Measurements from ENCODE around the gene LIN37.

DNA sequence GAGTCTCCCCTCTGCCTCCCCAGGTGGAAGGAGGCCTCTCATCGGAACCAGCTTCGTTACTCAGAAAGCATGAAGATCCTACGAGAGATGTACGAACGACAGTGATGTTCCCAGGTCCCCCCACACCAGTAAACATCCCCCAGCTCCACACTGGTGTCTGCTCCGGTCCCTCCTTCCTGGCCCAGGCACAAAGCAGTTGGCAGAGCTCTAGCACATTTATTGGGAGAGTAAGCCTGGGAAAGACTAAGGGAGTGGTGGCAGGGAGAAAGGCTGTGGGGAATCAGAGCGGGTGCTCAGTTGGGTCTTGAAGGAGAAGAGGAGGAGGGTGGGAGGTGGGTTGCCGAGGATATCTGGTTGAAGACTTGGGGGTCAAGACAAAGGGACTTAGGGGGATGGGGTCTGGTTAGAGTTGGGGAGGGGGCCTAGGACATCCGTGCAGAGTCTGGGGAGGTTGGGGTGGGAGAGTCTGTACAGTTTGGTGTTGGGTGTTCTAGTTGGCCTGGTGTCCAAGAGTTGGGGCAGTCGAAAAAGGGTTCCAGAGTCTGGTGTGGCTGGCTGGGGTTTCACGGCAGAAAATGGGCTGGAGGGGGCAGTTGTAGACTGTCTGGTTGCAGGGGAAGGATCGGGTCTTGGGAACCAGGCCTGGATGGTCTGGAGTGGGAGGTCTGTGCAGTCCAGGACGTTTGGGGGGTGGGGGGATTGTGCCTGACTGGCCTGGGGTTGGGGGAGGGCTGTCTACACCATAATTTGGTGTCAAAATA is 6.2 kb downstream of the LIN37 start:
- TF ChIP-seq, protein P1, sequence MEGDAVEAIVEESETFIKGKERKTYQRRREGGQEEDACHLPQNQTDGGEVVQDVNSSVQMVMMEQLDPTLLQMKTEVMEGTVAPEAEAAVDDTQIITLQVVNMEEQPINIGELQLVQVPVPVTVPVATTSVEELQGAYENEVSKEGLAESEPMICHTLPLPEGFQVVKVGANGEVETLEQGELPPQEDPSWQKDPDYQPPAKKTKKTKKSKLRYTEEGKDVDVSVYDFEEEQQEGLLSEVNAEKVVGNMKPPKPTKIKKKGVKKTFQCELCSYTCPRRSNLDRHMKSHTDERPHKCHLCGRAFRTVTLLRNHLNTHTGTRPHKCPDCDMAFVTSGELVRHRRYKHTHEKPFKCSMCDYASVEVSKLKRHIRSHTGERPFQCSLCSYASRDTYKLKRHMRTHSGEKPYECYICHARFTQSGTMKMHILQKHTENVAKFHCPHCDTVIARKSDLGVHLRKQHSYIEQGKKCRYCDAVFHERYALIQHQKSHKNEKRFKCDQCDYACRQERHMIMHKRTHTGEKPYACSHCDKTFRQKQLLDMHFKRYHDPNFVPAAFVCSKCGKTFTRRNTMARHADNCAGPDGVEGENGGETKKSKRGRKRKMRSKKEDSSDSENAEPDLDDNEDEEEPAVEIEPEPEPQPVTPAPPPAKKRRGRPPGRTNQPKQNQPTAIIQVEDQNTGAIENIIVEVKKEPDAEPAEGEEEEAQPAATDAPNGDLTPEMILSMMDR (IDR thresholded peaks at IDR 0.05; ENCODE audit: poor library complexity), result no peak
- TF ChIP-seq EZH2 (IDR thresholded peaks at IDR 0.05; ENCODE audit: borderline replicate concordance), result no peak
- no peak for TF ChIP-seq EZH2phosphoT487 (IDR thresholded peaks at IDR 0.05; ENCODE audit: low read depth, severe bottlenecking, unreplicated experiment)

Measured in hepatocyte (in vitro differentiated cells).